ENCODE data around the gene IVNS1ABP.
A peak's percentile ranks its signal among the peaks of the same experiment; 100 is the strongest.

DNA sequence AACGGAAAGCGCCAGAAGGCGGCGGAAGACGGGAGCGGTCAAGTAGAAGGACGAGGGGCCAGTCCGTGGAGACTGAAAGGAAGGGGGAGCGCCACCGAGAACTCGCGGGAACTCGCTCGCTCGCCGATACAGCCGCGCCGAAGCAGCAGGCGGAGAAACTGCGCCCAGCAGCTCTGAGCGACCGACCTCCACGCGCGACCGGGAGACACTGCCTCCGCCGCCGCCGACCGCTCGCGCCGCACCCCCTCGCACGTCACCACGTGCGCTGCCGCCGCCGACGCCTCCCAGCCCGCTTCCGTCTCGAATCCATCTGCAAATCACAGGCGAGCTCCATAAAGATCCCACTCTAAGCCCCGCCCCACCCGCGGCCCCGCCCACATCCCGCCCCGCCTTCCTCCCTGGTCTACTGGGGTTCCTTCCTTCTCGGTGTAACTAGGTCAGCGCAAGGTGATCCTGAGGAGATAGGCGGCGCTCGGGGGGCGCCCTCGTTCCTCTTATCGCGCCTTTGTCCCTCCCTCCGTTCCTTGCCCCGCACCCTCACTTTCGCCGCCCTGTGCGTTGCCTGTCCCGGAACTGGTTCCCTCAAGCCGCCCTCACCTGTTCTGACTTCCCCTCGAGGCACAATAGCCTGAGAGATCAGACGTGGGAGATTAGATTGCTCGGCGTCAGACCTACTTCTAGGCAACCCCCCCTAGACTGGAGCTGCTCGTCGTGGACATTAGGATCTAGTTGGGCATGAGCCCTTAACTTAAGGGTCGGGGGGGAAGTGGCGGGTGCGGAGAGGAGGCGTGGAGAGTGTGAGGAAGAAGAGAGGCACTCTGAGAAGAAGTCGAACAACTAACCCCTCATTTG lies at the start of gene IVNS1ABP:
- TF ChIP-seq BHLHE40 (IDR thresholded peaks at IDR 0.05; ENCODE audit: low read length) (peak; percentile 73), ELF1 (tag; IDR thresholded peaks at IDR 0.05) (peak; percentile 75), MED1 (CRISPR knock-in tag; IDR thresholded peaks at IDR 0.05; ENCODE audit: borderline replicate concordance) (no peak)
